ENCODE results near the gene NPY.

GRCh38 chr7:24319209-24319608 lies 35.2 kb downstream of the NPY start:
- TF ChIP-seq EZH2 (IDR thresholded peaks at IDR 0.05), result no peak
- TF ChIP-seq, protein P1, sequence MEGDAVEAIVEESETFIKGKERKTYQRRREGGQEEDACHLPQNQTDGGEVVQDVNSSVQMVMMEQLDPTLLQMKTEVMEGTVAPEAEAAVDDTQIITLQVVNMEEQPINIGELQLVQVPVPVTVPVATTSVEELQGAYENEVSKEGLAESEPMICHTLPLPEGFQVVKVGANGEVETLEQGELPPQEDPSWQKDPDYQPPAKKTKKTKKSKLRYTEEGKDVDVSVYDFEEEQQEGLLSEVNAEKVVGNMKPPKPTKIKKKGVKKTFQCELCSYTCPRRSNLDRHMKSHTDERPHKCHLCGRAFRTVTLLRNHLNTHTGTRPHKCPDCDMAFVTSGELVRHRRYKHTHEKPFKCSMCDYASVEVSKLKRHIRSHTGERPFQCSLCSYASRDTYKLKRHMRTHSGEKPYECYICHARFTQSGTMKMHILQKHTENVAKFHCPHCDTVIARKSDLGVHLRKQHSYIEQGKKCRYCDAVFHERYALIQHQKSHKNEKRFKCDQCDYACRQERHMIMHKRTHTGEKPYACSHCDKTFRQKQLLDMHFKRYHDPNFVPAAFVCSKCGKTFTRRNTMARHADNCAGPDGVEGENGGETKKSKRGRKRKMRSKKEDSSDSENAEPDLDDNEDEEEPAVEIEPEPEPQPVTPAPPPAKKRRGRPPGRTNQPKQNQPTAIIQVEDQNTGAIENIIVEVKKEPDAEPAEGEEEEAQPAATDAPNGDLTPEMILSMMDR (IDR thresholded peaks at IDR 0.05), result no peak

Measured in neural progenitor cell (in vitro differentiated cells).